OCI-LY1 (cell line): Measurements from ENCODE around the gene TMEM131.

ENCODE experiments used
- EZH2 ChIP-seq: fragments of 200-600 bp; sonication (generic), shearing (Covaris generic); IDR thresholded peaks from 2 replicates; pipeline ENCODE4 v1.8.0; 2017; ENCODE audit warnings: borderline replicate concordance, mixed run types, mild to moderate bottlenecking, antibody characterized with exemption, low read length, moderate library complexity, mixed read lengths
- TF ChIP-seq, protein P1 (sequence below): fragments of 200-600 bp; sonication (generic), shearing (Covaris generic); IDR thresholded peaks from 2 replicates; pipeline ENCODE4 v1.5.1; 2017; ENCODE audit warnings: mild to moderate bottlenecking, antibody characterized with exemption, low read length, moderate library complexity, mixed read lengths

- TF ChIP-seq, protein P1, sequence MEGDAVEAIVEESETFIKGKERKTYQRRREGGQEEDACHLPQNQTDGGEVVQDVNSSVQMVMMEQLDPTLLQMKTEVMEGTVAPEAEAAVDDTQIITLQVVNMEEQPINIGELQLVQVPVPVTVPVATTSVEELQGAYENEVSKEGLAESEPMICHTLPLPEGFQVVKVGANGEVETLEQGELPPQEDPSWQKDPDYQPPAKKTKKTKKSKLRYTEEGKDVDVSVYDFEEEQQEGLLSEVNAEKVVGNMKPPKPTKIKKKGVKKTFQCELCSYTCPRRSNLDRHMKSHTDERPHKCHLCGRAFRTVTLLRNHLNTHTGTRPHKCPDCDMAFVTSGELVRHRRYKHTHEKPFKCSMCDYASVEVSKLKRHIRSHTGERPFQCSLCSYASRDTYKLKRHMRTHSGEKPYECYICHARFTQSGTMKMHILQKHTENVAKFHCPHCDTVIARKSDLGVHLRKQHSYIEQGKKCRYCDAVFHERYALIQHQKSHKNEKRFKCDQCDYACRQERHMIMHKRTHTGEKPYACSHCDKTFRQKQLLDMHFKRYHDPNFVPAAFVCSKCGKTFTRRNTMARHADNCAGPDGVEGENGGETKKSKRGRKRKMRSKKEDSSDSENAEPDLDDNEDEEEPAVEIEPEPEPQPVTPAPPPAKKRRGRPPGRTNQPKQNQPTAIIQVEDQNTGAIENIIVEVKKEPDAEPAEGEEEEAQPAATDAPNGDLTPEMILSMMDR: no peak
- no peak for TF ChIP-seq EZH2
Observed at GRCh38 chr2:98012561-98012991, 16.8 kb upstream of the TMEM131 start.
